Prostate gland (tissue), 1 donor: ENCODE data around the gene POU2AF3.

Experiments
- POLR2A ChIP-seq: fragments of 450-650 bp; IDR thresholded peaks from one replicate; pipeline ENCODE4 v1.6.1; 2016; ENCODE audit warnings: antibody characterized with exemption, mild to moderate bottlenecking
- POLR2AphosphoS5 ChIP-seq: sonication (generic); formaldehyde crosslinking; IDR thresholded peaks from one replicate; pipeline ENCODE4 v1.6.1; 2017; ENCODE audit warnings: antibody characterized with exemption

DNA sequence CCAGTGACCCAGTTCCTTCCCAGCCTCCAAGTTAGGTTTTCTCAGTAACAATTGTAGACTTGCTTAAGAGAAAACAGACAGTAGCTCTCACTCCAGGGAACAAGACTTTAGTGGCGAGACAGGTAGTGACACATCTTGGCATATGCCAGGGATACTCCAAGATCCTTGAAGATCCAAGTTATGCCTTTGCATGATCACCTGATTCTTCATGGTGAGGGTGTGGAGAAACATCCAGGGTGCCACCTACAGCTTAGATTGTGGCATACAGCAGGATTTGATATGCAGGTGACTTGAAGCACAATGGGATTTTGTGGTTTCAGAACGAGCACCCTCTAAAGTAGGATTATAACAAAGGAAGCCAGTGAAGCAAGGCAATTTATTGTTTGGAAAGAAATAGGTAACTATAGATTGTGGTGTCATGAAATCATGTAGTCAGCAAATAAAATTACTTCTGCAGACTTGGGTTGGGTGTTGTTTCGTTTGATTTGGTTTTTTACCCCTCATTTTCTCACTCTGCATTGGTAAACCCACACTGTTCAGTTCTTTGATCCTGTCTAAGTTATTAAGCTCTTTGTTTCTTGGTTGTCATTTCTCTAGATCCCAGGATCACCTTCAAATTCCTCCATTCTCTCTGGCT, 9.2 kb downstream of the POU2AF3 start:
- no peak for TF ChIP-seq POLR2AphosphoS5
- no peak for TF ChIP-seq POLR2A
